A673 (cell line): ENCODE measurements around the gene PRKCH. TPM values are rescaled to one million over a fixed set of nuclear protein-coding genes. Genes with fewer than 3 reads are reported as not detected.

ENCODE experiments used
- BruUV-seq: library from RNA; stranded (reverse); fragments of 400-500 nt; replicated peaks from 2 replicates; lab custom pipeline; 2021; lab: Mats Ljungman, UMichigan
- CTCF ChIA-PET: fragments of 300-600 bp; sonication (Branson Sonifier 250); formaldehyde crosslinking; loops from one replicate; lab custom pipeline; 2022; ENCODE audit warnings: antibody characterized with exemption; lab: Charles Lee
- POLR2A ChIA-PET: fragments of 300-600 bp; sonication (Branson Sonifier 250); formaldehyde crosslinking; loops from one replicate; lab custom pipeline; 2022; ENCODE audit warnings: antibody characterized with exemption; ENCODE audit not compliant: low non-redundant PET; lab: Charles Lee
- DNase-seq: peaks from one replicate; pipeline ENCODE4 v3.0.0-alpha.2; 2015; ENCODE audit warnings: low spot score
- H3K27ac ChIP-seq: fragments of 200-600 bp; sonication (generic); 2 replicates; pipeline ENCODE4 v1.5.1; 2016; ENCODE audit warnings: mixed run types, low read depth, mild to moderate bottlenecking, mixed read lengths, antibody characterized with exemption, low read length; ENCODE audit not compliant: poor library complexity, severe bottlenecking
- H3K27me3 ChIP-seq: fragments of 200-600 bp; sonication (generic); replicated peaks from 2 replicates; pipeline ENCODE4 v1.6.1; 2017; ENCODE audit warnings: mixed run types, low read depth, mild to moderate bottlenecking, mixed read lengths, antibody characterized with exemption, low read length; ENCODE audit not compliant: insufficient read depth, poor library complexity
- H3K36me3 ChIP-seq: fragments of 200-600 bp; sonication (generic); 2 replicates; pipeline ENCODE4 v1.6.1; 2016; ENCODE audit warnings: mixed run types, mild to moderate bottlenecking, mixed read lengths, antibody characterized with exemption, low read length; ENCODE audit not compliant: insufficient read depth, poor library complexity, severe bottlenecking
- H3K4me1 ChIP-seq: fragments of 200-600 bp; sonication (generic); 2 replicates; pipeline ENCODE4 v1.6.1; 2017; ENCODE audit warnings: mixed run types, mild to moderate bottlenecking, mixed read lengths, antibody characterized with exemption, low read length; ENCODE audit not compliant: insufficient read depth, poor library complexity, severe bottlenecking
- H3K4me3 ChIP-seq: fragments of 200-600 bp; sonication (generic); 2 replicates; pipeline ENCODE4 v1.5.1; 2016; ENCODE audit warnings: low read depth, mixed run types, mild to moderate bottlenecking, mixed read lengths, low read length; ENCODE audit not compliant: poor library complexity, severe bottlenecking
- H3K9me3 ChIP-seq: fragments of 200-600 bp; sonication (generic); 2 replicates; pipeline ENCODE4 v1.6.1; 2016; ENCODE audit warnings: mixed run types, low read depth, mild to moderate bottlenecking, mixed read lengths, antibody characterized with exemption, low read length; ENCODE audit not compliant: poor library complexity, severe bottlenecking
- EZH2 ChIP-seq: fragments of 200-600 bp; sonication (generic); IDR thresholded peaks from 2 replicates; pipeline ENCODE4 v1.6.1; 2017; ENCODE audit warnings: borderline replicate concordance, low read depth, mild to moderate bottlenecking, mixed read lengths, antibody characterized with exemption, low read length; ENCODE audit not compliant: poor library complexity, severe bottlenecking
- intact Hi-C: fragments of 100-400 bp; cut with micrococcal nuclease; formaldehyde crosslinking; loops from one replicate; pipeline ENCODE4 v1.10.0; 2022; ENCODE audit not compliant: unreplicated experiment
- total RNA-seq: library from RNA; stranded (reverse); gene quantifications from 2 replicates; pipeline ENCODE4 v1.2.3, GENCODE V29; 2021
- TF ChIP-seq, protein P1 (sequence below): fragments of 300-800, 200-600 bp; sonication (generic); conservative IDR thresholded peaks from 2 replicates; pipeline ENCODE4 v1.5.1; 2017; ENCODE audit warnings: low read depth, mild to moderate bottlenecking, antibody characterized with exemption, low read length, moderate library complexity, mixed read lengths

The PRKCH gene
- total RNA-seq, 1 experiment from 2014 or later, result 1.8 TPM

DNA sequence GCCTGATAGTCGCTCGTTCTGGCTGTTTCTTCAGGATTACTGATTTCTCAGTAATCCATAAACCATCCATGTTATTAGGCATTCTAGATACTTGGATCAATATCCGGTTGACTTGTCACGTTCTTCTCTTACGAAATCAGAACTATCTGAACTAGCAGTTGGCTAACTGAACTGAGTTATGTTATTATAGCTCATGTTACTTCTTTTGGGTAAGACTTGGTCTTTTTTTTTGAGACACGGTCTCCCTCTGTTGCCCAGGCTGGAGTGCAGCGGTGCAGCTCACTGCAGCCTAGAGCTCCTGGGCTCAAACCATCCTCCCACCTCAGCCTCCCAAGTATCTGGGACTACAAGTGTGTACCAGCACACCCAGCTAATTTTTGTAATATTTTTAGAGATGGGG is 178.6 kb downstream of the PRKCH start:
- no peak for DNase-seq
- no peaks in the 10 kb centered on the region for H3K4me1 ChIP-seq
- TF ChIP-seq, protein P1, sequence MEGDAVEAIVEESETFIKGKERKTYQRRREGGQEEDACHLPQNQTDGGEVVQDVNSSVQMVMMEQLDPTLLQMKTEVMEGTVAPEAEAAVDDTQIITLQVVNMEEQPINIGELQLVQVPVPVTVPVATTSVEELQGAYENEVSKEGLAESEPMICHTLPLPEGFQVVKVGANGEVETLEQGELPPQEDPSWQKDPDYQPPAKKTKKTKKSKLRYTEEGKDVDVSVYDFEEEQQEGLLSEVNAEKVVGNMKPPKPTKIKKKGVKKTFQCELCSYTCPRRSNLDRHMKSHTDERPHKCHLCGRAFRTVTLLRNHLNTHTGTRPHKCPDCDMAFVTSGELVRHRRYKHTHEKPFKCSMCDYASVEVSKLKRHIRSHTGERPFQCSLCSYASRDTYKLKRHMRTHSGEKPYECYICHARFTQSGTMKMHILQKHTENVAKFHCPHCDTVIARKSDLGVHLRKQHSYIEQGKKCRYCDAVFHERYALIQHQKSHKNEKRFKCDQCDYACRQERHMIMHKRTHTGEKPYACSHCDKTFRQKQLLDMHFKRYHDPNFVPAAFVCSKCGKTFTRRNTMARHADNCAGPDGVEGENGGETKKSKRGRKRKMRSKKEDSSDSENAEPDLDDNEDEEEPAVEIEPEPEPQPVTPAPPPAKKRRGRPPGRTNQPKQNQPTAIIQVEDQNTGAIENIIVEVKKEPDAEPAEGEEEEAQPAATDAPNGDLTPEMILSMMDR, result no peak
- no peak for TF ChIP-seq EZH2
- no peaks in the 10 kb centered on the region for H3K36me3 ChIP-seq
- no peaks in the 10 kb centered on the region for H3K9me3 ChIP-seq
- BruUV-seq, result no TSS peak
- ChIA-PET POLR2A (interaction anchor here (0.6 kb wide), 1 partner anchor 53 kb away, joined by 3 read pairs; no protein-coding TSS in a partner anchor), CTCF (no interaction called here)
- H3K4me3 ChIP-seq, result no peak overlapping the region
- no peaks in the 10 kb centered on the region for H3K27me3 ChIP-seq
- intact Hi-C loops, result no loop called here
- H3K27ac ChIP-seq, result no peak overlapping the region

DNA sequence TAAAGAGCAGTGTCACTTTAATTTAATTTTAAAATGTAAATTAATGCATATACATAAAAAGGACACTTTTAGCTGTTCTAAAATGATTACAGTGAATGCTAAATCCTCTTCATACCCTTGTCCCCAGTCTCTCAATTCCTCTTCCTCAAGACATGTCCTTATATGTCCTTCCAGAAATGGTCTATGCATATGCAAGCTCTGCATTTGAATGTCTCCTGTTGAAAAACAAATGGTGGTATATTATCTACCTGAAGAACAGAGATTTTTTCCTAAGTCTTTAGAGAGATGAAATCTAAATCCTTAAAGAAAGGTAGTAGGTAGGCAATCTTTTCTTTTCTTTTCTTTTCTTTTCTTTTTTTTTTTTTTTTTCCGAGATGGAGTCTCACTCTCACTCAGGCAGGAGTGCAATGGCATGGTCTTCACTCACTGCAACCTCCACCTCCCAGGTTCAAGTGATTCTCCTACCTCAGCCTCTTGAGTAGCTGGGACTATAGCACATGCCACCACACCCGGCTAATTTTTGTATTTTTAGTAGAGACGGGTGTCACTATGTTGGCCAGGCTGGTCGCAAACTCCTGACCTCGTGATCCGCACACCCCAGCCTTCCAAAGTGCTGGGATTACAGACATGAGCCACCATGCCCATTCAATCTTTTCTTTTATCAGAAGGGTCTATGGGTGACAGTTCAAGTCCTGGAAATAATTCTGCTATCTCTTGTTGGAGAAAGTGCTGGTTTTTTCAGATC is 180.5 kb downstream of the PRKCH start:
- Histone ChIP-seq H3K27me3 (no peaks in the 10 kb centered on the region), H3K27ac (no peak overlapping the region), H3K36me3 (no peaks in the 10 kb centered on the region), H3K9me3 (no peaks in the 10 kb centered on the region), H3K4me1 (no peaks in the 10 kb centered on the region), H3K4me3 (no peak overlapping the region)
- DNase-seq, result no peak
- no peak for TF ChIP-seq EZH2
- TF ChIP-seq, protein P1, result no peak
- ChIA-PET CTCF (no interaction called here), POLR2A (no interaction called here)
- intact Hi-C loops, result no loop called here
- BruUV-seq, result no TSS peak

DNA sequence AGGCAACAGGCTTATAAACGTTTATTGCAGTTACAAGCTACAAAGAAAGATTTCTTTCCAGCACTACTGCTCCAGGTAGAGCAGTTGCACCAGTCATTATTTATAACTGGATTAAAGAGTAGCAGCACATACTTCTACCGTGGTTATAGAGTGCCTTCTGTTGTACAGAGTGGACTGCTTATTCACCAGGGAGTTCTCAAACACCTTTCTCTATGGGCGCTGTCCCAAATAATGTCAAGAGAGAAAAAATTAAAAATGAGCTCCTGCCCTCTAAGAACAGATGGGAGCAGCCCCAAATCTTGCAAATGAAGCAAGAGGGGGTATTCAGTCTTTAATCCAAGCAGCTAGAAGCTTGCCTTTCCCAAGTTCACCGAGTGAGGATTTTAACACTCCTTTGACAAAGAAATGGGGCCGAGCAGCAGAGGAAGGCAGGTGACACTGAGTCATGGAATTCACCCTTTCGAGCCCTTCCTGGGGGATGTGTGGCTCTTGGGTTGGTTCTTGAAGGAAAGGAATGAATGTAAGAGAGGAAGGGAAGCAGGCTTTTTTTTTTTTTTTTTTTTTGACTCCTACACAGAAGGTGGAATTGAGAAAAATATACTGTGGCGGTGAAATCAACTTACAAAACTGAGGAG is 181.2 kb downstream of the PRKCH start:
- intact Hi-C loops, result no loop called here
- no peaks in the 10 kb centered on the region for H3K9me3 ChIP-seq
- H3K27ac ChIP-seq, result no peak overlapping the region
- ChIA-PET CTCF (no interaction called here), POLR2A (no interaction called here)
- no peaks in the 10 kb centered on the region for H3K36me3 ChIP-seq
- H3K4me3 ChIP-seq, result no peak overlapping the region
- no peak for TF ChIP-seq EZH2
- TF ChIP-seq, protein P1, result no peak
- no peaks in the 10 kb centered on the region for H3K27me3 ChIP-seq
- no peaks in the 10 kb centered on the region for H3K4me1 ChIP-seq
- DNase-seq, result no peak
- no TSS peak for BruUV-seq
